Measurements from ENCODE around the gene WDR82. TPM values are rescaled to one million over a fixed set of nuclear protein-coding genes. Genes with fewer than 3 reads are reported as not detected.

Gene WDR82
- total RNA-seq, 2 donors from 2014 or later, result 57.1 to 60.9 TPM

- ATAC-seq, result peak; percentile 9
- intact Hi-C loops (cut with DNase I, micrococcal nuclease), result no loop called here
- DNase-seq, result no peak
These were observed 8.1 kb downstream of the WDR82 start for GRCh38 chr3:52270252-52270754.

- intact Hi-C loops (cut with DNase I, micrococcal nuclease), result no loop called here
- DNase-seq (no peak), ATAC-seq (no peak)
These were observed 8.7 kb downstream of the WDR82 start for GRCh38 chr3:52269776-52270175.

- no peak for ATAC-seq
- intact Hi-C loops (cut with DNase I, micrococcal nuclease), result no loop called here
- DNase-seq, result no peak
These were observed 10.4 kb downstream of the WDR82 start for GRCh38 chr3:52268036-52268435.

- intact Hi-C loops (cut with DNase I, micrococcal nuclease), result no loop called here
- DNase-seq (no peak), ATAC-seq (no peak)
These were observed 13.1 kb downstream of the WDR82 start for GRCh38 chr3:52265387-52265786.

- no peak for DNase-seq
- no peak for ATAC-seq
These were observed 16.0 kb downstream of the WDR82 start for GRCh38 chr3:52262447-52262846.

GRCh38 chr3:52259448-52259847 is 19.0 kb downstream of the WDR82 start:
- no peak for ATAC-seq
- intact Hi-C loops (cut with DNase I, micrococcal nuclease), result no loop called here

More at GRCh38 chr3:52262447-52262846, 16.0 kb downstream of the WDR82 start:
- intact Hi-C loops (cut with DNase I, micrococcal nuclease), result no loop called here

GRCh38 chr3:52259035-52259434 is 19.4 kb downstream of the WDR82 start:
- ATAC-seq, result no peak
- intact Hi-C loops (cut with DNase I, micrococcal nuclease), result no loop called here
- DNase-seq, result no peak

More at GRCh38 chr3:52259448-52259847, 19.0 kb downstream of the WDR82 start:
- no peak for DNase-seq

- no peak for DNase-seq
These were observed 20.5 kb downstream of the WDR82 start for GRCh38 chr3:52257911-52258310.

GRCh38 chr3:52256622-52257021 is 21.8 kb downstream of the WDR82 start:
- ATAC-seq, result no peak
- DNase-seq, result no peak
- intact Hi-C loops (cut with DNase I, micrococcal nuclease), result no loop called here

More at GRCh38 chr3:52257911-52258310, 20.5 kb downstream of the WDR82 start:
- no peak for ATAC-seq
- intact Hi-C loops (cut with DNase I, micrococcal nuclease), result no loop called here

GRCh38 chr3:52256159-52256558 is 22.3 kb downstream of the WDR82 start:
- ATAC-seq (no peak), DNase-seq (no peak)
- intact Hi-C loops (cut with DNase I, micrococcal nuclease), result no loop called here

- DNase-seq, result no peak
- intact Hi-C loops (cut with DNase I, micrococcal nuclease), result no loop called here
- ATAC-seq, result no peak
These were observed 23.8 kb downstream of the WDR82 start for GRCh38 chr3:52254608-52255007.

GRCh38 chr3:52253314-52254304 is 24.8 kb downstream of the WDR82 start:
- ATAC-seq (peak; percentile 47), DNase-seq (peak; percentile 62 to 67)
- intact Hi-C loops (cut with DNase I, micrococcal nuclease), result no loop called here

GRCh38 chr3:52250122-52250521 is 28.3 kb downstream of the WDR82 start:
- intact Hi-C loops (cut with DNase I, micrococcal nuclease), result no loop called here
- ATAC-seq, result no peak
- DNase-seq, result no peak

- ATAC-seq (no peak), DNase-seq (no peak)
- intact Hi-C loops (cut with DNase I, micrococcal nuclease), result no loop called here
These were observed 28.8 kb downstream of the WDR82 start for GRCh38 chr3:52249683-52250082.

- intact Hi-C loops (cut with DNase I, micrococcal nuclease), result no loop called here
- ATAC-seq (no peak), DNase-seq (peak in 1 of 2 donors; percentile 49)
These were observed 29.5 kb downstream of the WDR82 start for GRCh38 chr3:52248816-52249547.

- ATAC-seq (no peak), DNase-seq (no peak)
- intact Hi-C loops (cut with DNase I, micrococcal nuclease), result no loop called here
These were observed 30.3 kb downstream of the WDR82 start for GRCh38 chr3:52248165-52248541.

- intact Hi-C loops (cut with DNase I, micrococcal nuclease), result no loop called here
- no peak for DNase-seq
- ATAC-seq, result no peak
These were observed 30.9 kb downstream of the WDR82 start for GRCh38 chr3:52247409-52248164.

GRCh38 chr3:52246728-52247408 is 31.6 kb downstream of the WDR82 start:
- ATAC-seq, result no peak
- intact Hi-C loops (cut with DNase I, micrococcal nuclease), result no loop called here
- DNase-seq, result no peak

GRCh38 chr3:52246264-52246620 is 32.2 kb downstream of the WDR82 start:
- ATAC-seq (peak; percentile 4), DNase-seq (no peak)
- intact Hi-C loops (cut with DNase I, micrococcal nuclease), result no loop called here
